NCI-H345 (cell line): ENCODE data around the gene SYT14.
"Not testable (repeated sequence)": the region's sequence is repeated elsewhere in the genome, so short reads cannot be mapped to it uniquely, and the experiment has no call there.

Experiments
- DNase-seq: peaks from one replicate; lab custom pipeline; 2025; lab: John Stamatoyannopoulos, UW

Gene SYT14

DNA sequence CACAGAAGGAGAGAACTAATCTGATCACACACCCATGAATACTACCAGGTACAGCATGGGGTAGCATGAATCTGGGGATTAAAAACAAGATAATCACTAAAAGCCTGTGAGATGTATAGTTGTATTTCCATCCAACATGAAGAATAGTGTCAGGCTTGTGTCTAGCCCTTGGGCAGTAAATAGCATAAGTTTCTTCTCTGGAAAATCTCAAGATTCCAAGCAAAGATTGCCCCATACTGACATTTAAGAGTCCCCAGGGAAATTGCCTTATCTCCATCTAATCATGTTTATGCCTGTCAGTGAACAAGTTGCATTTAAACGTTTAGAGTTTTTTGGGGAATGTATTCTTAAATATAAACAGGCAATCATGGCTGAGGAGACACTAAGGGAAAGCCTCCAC lies 185.4 kb downstream of the SYT14 start:
- DNase-seq: no peak

DNA sequence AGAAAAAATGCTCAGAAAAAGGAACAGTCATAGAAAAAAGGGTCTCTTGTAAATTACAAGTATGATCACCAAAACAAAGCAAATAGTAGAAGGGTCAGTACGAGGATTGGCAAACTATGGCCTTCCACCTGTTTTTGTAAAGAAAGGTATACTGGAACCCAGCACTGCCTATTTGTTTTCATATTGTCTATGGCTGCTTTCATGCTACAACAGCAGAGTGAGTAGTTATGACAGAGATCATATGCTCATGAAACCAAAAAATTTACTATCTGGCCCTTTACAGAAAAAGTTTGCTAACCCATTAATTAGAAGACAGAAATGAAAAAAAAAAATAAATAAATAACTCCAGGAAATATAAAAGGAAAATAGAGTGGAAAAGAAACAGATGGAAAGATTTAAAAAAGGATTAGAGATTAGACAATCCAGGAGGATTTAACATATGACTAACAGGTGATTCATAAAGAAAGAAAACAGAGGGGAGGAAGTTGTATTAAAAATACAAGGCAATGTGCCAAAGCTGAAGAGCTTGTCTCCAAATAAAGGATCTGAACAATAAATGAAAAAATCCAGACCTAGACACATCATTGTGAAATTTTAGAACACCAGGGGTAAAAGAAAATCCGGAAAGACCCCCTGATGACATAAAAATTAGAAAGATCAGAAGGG lies 186.0 kb downstream of the SYT14 start:
- peak; percentile 16 for DNase-seq

DNA sequence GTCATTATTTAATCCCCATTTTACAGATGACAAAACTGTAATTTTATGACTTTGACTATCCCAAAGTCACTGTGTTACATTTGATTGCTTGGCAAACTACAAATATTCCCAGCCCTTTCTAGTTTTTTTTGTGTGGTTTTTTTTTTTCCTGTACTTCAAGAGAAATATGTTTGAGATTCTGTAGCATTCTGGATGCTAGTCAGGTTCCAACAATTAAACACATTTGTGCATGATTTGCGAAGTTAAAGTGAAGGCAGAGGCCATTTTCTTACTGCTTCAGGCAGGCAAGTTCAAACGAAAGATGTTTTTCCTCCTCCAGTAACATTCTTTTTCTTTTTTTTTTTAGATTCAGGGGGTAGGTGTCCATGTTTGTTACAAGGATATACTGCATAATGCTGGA lies 186.7 kb downstream of the SYT14 start:
- DNase-seq: no peak

DNA sequence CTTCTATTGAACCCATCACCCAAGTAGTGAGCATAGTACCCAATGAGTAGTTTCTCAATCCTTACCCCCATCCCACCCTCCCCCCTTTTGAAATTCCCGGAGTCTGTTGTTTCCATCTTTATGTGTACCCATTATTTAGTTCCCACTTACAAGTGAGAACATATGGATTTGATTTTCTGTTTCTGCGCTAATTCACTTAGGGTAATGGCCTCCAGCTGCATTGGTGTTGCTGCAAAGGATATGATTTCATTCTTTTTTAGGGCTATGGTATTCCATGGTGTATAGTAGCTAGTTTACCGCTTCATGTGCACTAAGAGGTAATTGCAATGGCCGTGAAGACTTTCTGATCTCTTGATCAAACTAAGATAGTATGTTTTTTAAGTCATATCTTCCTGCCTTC lies 187.1 kb downstream of the SYT14 start:
- no peak for DNase-seq

DNA sequence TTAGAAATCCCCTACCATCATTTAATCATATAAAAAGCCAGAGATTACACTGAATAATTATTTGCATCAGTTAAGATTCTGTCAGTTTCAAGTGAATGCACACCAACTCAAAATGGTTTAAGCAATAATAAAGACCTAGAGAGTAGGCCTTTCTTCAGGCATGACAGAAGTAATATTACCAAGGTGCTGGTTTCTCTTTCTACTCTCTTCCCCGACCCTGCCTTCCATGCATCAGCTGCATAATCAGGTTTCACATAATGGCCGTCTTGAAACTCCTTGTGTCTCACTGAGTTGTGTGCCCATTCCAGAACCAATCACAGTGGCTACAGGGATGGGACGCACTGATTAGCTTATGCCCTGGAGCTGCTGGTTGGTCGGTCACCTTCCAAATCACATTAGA lies 191.1 kb downstream of the SYT14 start:
- DNase-seq: no peak

DNA sequence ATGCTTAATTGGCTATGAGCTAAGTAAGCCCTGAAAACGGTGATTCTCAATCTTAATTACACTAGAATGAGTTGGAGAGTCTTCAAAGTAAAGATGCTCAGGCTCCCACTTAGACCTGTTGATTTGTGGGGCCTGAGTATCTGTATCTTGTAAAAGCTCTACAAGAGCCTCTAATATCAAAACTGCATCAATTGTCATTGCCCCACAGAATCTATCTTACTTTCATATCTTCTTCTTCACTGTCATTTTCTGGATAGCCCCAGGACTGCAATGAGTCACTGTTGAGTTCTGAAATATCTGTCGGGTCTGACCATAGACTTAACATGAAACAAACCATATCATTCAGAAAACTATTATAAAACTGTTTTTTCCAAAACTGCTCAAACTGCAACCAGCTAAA lies 191.7 kb downstream of the SYT14 start:
- no peak for DNase-seq

DNA sequence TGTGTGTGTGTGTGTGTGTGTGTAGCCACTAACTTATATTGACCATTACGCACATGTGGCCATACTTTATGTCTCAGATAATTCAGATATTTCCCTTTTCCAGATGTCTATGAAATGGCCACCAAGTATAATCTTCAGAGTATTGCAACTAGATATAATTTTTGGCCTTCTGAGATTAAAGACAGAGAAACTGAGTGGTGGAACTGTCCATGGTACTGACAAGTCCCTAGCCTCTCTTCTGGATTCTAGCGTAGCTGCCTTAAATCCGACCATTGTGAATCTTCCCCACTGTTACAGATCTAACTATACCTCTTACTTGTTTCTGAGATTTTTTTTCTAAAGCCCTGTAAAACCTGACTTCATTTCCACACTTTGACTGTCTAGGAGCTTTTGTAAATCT lies 194.6 kb downstream of the SYT14 start:
- no peak for DNase-seq

DNA sequence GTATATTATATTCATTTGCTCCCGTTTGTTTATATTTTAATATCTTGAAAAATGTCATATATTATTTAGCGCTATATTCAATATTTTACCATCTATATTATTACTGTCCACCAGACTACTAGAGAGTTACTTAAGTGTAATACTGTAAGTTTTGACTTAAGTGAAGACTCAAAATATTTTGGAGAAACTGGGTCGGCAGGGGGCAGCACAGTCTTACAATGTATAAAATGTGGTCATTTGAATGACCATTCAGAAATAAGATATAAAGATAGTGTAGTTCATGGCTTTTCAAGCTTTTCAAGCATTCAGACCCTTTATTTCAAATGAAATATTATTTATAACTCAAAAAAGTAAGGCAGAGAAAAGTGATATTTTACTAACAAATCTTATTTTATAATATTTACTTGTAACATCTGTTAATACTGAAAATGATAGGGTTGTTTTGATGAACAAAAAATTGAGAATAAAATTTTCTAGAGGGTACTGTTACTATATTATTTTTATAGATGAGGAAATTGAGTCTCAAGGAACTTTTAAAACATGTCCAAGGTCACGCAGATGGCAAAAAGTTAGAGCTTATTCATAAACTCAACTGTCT lies 205.5 kb downstream of the SYT14 start:
- DNase-seq: peak; percentile 61

DNA sequence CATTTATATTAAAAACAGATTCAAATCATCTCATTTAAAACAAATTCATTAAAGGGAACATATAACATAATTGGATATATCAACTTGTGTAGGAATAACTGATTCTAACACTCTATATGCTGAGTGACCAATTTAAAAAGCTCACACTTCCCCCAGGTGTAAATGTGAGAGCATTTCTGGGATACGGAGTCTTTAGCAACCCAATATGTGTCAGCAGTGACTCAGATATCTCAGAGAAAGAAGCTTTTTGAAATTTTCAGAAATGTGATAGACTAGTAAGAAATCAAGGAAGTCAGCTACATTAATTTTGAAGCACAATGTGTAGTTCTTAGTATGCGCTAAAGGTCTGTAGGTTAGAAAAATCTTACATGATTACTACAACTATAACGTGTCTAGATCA lies 206.7 kb downstream of the SYT14 start:
- no peak for DNase-seq

DNA sequence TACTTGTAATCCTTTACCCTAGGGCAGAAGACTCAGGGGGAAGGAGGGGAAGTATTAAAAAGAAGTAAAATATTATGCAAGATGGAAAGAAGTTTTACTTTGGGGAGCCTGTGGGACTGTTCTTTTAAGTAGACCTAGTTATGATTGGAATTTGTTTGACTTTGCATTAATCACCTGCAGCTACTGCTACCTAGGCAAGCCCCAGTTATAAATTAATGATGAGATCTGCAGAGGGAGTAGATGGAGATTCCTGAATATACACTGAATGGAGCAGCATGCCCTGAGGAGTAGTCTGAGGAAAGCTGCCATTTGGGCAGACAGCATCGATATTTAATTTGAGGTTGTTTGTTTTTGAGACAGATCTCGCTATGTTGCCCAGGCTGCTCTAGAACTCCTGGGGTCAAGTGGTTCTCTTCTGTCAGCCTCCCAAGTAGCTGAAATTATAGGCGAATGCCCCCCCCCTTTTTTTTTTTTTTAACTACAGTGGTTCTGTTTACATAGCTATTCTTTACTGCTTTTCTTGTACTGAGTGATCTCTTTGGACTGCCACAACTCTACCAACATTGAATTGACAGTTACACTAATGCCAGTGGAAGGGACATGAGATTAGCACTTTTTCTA lies 213.1 kb downstream of the SYT14 start:
- peak; percentile 6 for DNase-seq

DNA sequence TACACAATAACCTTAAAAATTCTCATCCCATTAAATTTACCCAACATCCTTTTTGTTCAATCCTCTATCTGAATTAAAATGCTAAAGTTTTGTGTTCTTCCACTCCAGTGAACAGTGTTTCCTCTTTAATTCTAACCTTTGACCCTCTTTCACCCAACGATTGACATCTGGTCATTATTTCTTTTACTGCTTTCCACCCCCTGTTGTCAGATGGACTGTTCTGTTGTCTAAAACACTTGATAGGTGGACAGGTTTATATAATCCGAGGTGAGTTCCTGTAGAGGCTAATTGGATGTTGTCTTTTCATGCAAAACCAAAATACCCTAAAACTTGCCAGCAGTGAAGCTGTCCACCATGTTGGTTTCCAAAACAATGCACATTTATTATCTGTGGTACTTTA lies 221.2 kb downstream of the SYT14 start:
- no peak for DNase-seq

DNA sequence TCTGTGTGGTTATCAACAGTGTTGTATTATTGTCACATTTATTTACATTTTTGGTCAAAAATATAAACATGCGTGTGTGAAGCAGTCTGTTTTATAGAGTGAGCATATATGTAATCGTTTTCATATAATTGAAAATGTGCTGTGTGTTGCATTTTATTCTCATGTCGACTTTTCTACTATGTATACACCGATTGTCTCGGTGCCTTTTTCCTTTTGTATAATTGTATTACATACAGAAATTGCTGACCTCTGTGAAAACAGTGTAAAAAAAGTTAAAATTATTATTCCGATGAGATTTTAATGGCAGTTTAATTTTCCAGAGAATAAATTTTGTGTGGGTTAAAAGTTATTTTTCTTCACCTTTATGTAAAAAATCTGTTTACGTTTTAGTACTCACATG lies 232.2 kb downstream of the SYT14 start:
- DNase-seq: no peak

DNA sequence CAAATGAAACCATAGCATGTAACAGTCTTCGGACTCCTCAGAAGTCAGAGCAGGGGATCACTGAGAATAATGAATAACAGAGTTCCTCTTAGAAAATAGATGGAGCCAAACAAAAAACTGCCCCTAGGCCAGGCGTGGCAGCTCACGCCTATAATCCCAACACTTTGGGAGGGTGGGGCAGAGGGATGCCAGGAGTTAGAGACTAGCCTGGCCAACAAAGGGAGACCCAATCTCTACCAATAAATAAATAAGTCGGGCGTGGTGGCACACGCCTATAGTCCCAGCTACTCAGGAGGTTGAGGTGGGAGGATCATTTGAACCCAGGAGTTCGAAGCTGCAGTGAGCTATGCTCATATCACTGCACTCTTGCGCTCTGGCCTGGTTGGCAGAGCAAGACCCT lies 236.1 kb downstream of the SYT14 start:
- DNase-seq: no peak

DNA sequence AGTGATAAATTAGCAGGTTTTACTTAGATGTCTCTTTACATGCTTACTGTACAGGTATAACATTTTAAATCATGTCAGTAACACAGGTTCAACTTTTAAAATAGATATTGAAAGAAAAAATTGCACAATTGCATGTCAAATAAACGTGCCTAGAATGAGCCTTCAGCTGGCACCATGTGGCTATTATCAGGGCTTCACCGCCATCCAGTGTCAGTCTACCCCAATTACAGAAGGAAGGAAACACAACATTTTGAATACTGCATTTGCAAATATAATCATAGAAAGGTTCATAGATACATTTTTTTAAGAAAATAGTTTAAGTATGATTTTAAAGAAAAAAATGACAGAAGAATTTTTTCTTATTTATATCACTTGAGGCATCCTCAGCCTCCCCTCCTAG lies 247.0 kb downstream of the SYT14 start:
- no peak for DNase-seq

DNA sequence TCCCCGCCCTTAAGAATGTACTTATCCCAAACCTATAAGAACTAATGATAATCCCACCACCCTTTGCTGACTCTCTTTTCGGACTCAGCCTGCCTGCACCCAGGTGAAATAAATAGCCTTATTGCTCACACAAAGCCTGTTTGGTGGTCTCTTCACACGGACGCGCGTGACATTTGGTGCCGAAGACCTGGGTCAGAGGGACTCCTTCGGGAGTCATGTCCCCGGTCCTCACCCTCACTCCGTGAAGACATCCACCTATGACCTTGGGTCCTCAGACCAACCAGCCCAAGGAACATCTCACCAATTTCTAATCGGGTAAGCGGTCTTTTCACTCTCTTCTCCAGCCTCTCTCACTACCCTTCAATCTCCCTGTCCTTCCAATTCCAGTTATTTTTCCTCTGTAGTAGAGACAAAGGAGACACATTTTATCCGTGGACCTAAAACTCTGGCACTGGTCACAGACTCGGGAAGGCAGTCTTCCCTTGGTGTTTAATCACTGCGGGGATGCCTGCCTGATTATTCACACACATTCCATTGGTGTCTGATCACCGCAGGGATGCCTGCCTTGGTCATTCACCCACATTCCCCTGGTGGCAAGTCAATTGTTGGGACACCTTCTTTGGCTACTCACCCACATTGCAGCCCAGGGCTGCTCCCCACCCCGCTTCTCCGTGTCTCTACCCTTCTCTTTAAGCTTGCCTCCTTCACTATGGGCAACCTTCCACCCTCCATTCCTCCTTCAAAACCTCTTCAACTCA lies 250.0 kb downstream of the SYT14 start:
- not testable (repeated sequence) for DNase-seq

DNA sequence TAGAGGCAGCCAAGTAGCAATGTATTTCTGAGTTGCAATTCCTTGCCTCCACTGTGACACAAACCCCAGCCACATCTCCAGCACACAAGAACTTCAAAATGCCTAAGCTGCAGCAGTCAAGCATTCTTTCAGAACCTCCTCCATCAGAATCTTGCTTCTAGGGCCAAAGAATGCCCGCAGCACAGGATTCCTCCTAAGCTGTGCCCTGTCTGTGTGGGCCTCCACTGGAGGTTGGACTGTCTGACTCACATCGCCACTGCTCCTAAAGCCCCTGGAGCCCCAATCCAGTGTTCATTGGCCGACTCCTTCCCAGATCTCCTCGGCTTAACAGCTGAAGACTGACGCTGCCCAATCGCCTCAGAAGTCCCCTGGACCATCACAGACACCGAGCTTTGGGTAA lies 251.4 kb downstream of the SYT14 start:
- no peak for DNase-seq

DNA sequence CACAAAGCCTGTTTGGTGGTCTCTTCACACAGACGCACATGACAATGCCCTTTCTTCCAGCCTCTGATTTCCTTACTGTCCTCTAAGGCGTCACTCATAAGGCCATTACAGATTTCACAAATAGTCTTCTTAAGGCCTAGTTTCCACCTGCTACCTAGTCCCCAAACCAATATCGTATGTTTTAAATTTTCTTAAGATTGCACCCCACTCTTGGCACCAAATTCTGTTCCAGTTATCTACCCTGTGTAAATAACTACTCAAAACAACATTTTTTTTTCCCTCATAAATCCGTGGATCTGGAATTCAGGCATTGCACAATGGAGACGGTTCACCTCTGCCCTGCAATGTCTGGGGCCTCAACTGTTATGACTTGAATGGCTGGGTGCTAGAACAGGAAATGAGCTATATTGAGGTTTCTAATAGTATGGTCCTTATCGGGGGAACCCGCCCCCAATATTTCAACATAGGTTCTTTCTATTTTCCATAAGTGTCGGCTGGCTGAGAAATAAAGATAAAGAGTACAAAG lies 257.7 kb downstream of the SYT14 start:
- DNase-seq: no peak

DNA sequence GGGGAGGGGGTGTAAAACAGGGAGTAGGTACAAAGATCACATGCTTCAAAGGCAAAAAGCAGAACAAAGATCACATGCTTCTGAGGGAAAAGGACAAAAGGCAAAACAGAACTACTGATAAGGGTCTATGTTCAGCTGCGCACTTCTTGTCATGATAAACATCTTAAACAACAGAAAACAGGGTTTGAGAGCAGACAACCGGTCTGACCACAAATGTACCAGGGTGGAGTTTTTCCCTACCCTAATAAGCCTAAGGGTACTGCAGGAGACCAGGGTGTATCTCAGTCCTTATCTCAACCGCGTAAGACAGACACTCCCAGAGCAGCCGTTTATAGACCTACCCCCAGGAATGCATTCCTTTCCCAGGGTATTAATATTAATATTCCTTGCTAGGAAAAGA lies 258.2 kb downstream of the SYT14 start:
- DNase-seq: not testable (repeated sequence)

DNA sequence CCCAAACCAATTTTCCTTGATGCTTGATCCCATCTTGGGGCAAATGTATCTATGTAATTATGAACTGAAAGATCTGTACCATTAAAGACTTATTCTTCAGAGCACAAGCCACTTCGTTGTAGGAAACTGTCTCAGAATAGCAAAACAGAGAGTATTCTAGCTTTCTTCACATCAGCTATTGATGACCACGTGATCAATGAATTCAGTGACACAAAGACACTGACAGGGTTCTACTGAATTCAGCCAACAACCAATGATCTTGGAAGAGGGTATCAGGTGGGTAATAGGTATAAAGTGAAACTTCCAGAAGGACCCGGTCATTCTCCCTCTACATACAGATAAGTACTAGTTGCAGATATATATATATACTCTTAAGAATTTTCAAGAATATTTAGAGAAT lies 260.8 kb downstream of the SYT14 start:
- DNase-seq: no peak

DNA sequence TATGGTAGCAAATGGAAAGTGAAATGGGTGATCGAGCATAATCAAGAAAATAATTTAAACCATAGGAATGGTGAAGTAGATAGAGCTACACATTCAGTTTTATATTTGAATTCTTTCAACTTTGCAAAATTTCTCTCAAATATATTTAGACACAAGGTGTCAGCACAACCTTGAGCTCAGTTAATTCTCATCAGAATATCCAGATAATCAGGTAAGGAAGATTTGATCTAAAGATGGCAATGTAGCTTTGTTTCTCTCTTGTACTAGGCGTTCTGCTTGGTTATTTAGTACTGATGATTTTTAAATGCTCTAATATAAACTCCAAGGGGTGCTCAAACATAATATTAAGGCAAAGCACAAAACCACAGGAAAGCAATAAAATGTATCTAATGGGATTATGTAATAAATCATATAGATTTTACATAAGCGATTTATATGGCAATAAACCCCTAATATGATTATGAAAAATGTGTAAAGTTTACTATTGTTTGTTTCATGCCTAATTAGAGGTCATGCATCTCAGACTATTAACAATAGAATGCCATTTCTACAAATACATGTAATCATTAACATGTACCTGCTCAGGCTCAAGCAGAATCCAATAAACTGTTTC lies 262.2 kb downstream of the SYT14 start:
- DNase-seq: peak; percentile 9

DNA sequence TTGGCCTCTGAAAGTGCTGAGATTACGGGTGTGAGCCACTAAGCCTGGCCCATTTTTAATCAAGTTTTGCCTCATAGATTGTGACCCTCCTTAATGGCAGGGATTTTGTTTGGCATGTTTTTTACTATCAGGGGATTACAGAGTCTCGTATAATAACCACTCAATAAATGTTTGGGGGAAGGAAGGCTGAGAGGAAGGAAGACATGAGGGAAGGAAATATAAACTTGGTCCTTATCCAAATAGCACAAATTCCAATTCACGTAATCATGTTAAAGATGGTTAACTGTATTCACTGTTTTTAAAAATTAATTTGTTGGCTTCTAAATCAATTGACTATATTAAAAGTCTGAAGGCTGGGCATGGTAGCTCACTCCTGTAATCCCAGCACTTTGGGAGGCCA lies 263.7 kb downstream of the SYT14 start:
- no peak for DNase-seq
